Loucy (cell line): Measurements from ENCODE around the gene SFXN5.

Source experiments
- H2AFZ ChIP-seq: fragments of 200-600 bp; sonication (generic); 2 replicates; pipeline ENCODE4 v1.6.0; 2016; ENCODE audit warnings: antibody characterized with exemption, mild to moderate bottlenecking, low read length, moderate library complexity
- H3F3A ChIP-seq: fragments of 200-600 bp; 2 replicates; pipeline ENCODE4 v1.6.0; 2016; ENCODE audit warnings: antibody characterized with exemption, low read depth, mild to moderate bottlenecking
- H3K27me3 ChIP-seq: fragments of 200-600 bp; sonication (generic); 2 replicates; pipeline ENCODE4 v1.6.1; 2014; ENCODE audit warnings: low read length, mild to moderate bottlenecking; ENCODE audit not compliant: insufficient read depth, poor library complexity, severe bottlenecking
- H3K36me3 ChIP-seq: fragments of 200-600 bp; sonication (generic); 2 replicates; pipeline ENCODE4 v1.6.1; 2016; ENCODE audit warnings: low read length; ENCODE audit not compliant: insufficient read depth
- H3K4me1 ChIP-seq: fragments of 200-600 bp; sonication (generic); 2 replicates; pipeline ENCODE4 v1.5.1; 2014; ENCODE audit warnings: low read length, mild to moderate bottlenecking; ENCODE audit not compliant: insufficient read depth, poor library complexity, severe bottlenecking
- H3K4me2 ChIP-seq: fragments of 200-600 bp; sonication (generic); 2 replicates; pipeline ENCODE4 v1.6.0; 2014; ENCODE audit warnings: antibody characterized with exemption, low read length, low read depth, mild to moderate bottlenecking; ENCODE audit not compliant: poor library complexity, severe bottlenecking
- H3K4me3 ChIP-seq: fragments of 200-600 bp; sonication (generic); 2 replicates; pipeline ENCODE4 v1.5.1; 2014; ENCODE audit warnings: low read length, mild to moderate bottlenecking, mixed read lengths; ENCODE audit not compliant: poor library complexity, severe bottlenecking
- H3K79me2 ChIP-seq: fragments of 200-600 bp; sonication (generic); 2 replicates; pipeline ENCODE4 v1.6.1; 2014; ENCODE audit warnings: low read length; ENCODE audit not compliant: insufficient read depth
- H3K9ac ChIP-seq: fragments of 200-600 bp; sonication (generic); 2 replicates; pipeline ENCODE4 v1.6.0; 2014; ENCODE audit warnings: mild to moderate bottlenecking, low read depth, low read length, moderate library complexity; ENCODE audit not compliant: poor library complexity, severe bottlenecking
- H3K9me2 ChIP-seq: fragments of 200-600 bp; sonication (generic); replicated peaks from 2 replicates; pipeline ENCODE4 v1.6.1; 2016; ENCODE audit warnings: low read depth, low read length, mixed read lengths
- H3K9me3 ChIP-seq: fragments of 200-600 bp; sonication (generic); 2 replicates; pipeline ENCODE4 v1.6.1; 2014; ENCODE audit warnings: mild to moderate bottlenecking, antibody characterized with exemption, low read length, low read depth; ENCODE audit not compliant: insufficient read depth
- H4K20me1 ChIP-seq: fragments of 200-600 bp; sonication (generic); 2 replicates; pipeline ENCODE4 v1.6.0; 2014; ENCODE audit warnings: antibody characterized with exemption, low read length, mild to moderate bottlenecking; ENCODE audit not compliant: insufficient read depth, poor library complexity, severe bottlenecking
- EZH2phosphoT487 ChIP-seq: fragments of 200-600 bp; IDR thresholded peaks from 2 replicates; pipeline ENCODE4 v1.6.1; 2018; ENCODE audit warnings: antibody characterized with exemption, mild to moderate bottlenecking, moderate library complexity, borderline replicate concordance
- TF ChIP-seq, protein P1 (sequence below): fragments of 200-600 bp; sonication (generic); conservative IDR thresholded peaks from 2 replicates; pipeline ENCODE4 v1.5.1; 2014; ENCODE audit warnings: mild to moderate bottlenecking, antibody characterized with exemption, low read length

The SFXN5 gene

GRCh38 chr2:73035899-73036711 lies 35.4 kb downstream of the SFXN5 start:
- no peak overlapping the region for H2AFZ ChIP-seq
- H3K36me3 ChIP-seq, result peaks cover 15% of the 10 kb centered on the region; the same call in 1 of the 2 replicates

GRCh38 chr2:73034661-73035375 lies 36.7 kb downstream of the SFXN5 start:
- TF ChIP-seq, protein P1, sequence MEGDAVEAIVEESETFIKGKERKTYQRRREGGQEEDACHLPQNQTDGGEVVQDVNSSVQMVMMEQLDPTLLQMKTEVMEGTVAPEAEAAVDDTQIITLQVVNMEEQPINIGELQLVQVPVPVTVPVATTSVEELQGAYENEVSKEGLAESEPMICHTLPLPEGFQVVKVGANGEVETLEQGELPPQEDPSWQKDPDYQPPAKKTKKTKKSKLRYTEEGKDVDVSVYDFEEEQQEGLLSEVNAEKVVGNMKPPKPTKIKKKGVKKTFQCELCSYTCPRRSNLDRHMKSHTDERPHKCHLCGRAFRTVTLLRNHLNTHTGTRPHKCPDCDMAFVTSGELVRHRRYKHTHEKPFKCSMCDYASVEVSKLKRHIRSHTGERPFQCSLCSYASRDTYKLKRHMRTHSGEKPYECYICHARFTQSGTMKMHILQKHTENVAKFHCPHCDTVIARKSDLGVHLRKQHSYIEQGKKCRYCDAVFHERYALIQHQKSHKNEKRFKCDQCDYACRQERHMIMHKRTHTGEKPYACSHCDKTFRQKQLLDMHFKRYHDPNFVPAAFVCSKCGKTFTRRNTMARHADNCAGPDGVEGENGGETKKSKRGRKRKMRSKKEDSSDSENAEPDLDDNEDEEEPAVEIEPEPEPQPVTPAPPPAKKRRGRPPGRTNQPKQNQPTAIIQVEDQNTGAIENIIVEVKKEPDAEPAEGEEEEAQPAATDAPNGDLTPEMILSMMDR, result no peak
- no peak for TF ChIP-seq EZH2phosphoT487
- H4K20me1 ChIP-seq, result no peaks in the 10 kb centered on the region
- H3K9ac ChIP-seq, result no peak overlapping the region
- H3K27me3 ChIP-seq, result no peaks in the 10 kb centered on the region
- H3K79me2 ChIP-seq, result no peaks in the 10 kb centered on the region
- no peaks in the 10 kb centered on the region for H3F3A ChIP-seq
- no peaks in the 10 kb centered on the region for H3K9me2 ChIP-seq
- no peak overlapping the region for H3K4me3 ChIP-seq
- H3K36me3 ChIP-seq, result peaks cover 7% of the 10 kb centered on the region; the same call in 1 of the 2 replicates
- H2AFZ ChIP-seq, result no peak overlapping the region
- H3K9me3 ChIP-seq, result no peaks in the 10 kb centered on the region
- no peak overlapping the region for H3K4me2 ChIP-seq
- no peaks in the 10 kb centered on the region for H3K4me1 ChIP-seq

More at GRCh38 chr2:73035899-73036711, 35.4 kb downstream of the SFXN5 start:
- no peaks in the 10 kb centered on the region for H3F3A ChIP-seq
- no peaks in the 10 kb centered on the region for H4K20me1 ChIP-seq
- H3K4me2 ChIP-seq, result no peak overlapping the region
- H3K9me2 ChIP-seq, result no peaks in the 10 kb centered on the region
- no peaks in the 10 kb centered on the region for H3K4me1 ChIP-seq
- H3K27me3 ChIP-seq, result no peaks in the 10 kb centered on the region
- TF ChIP-seq EZH2phosphoT487, result no peak
- TF ChIP-seq, protein P1, result peak; percentile 42
- no peak overlapping the region for H3K4me3 ChIP-seq
- H3K9me3 ChIP-seq, result no peaks in the 10 kb centered on the region
- no peak overlapping the region for H3K9ac ChIP-seq
- H3K79me2 ChIP-seq, result no peaks in the 10 kb centered on the region

DNA sequence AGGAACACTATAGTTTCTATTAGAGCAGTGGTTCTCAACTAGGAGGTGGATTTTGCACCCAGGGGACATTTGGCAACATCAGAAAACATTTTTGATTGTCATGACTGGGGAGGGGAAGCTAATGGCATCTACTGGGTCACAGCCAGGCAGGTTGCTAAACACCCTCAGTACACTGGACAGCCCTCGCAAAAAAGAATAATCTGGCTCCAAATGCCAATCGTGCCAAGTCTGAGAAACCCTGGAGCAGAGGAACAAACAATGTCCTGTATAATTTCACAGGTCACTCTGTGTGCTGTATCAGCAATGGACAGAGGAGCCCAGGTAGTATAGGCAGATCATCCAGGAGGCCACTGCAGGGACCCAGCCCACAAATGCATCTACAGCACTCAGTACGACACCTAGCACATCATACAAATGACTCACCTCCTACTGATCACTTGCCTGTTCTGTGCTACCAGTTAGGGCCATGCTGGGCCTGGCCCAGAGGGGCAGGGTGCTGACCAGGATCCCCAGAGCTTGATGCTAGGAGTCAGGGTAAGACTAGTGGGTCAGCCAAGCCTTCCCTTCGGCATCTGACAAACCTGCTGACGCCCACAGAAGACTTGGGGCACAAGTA lies 37.6 kb downstream of the SFXN5 start:
- no peaks in the 10 kb centered on the region for H3K4me1 ChIP-seq
- H3K9me2 ChIP-seq, result no peaks in the 10 kb centered on the region
- no peaks in the 10 kb centered on the region for H3K9me3 ChIP-seq
- H3K9ac ChIP-seq, result no peak overlapping the region
- peaks cover 7% of the 10 kb centered on the region; the same call in 1 of the 2 replicates for H3K36me3 ChIP-seq
- TF ChIP-seq, protein P1, result no peak
- TF ChIP-seq EZH2phosphoT487, result no peak
- no peak overlapping the region for H3K4me2 ChIP-seq
- H2AFZ ChIP-seq, result no peak overlapping the region
- H3K4me3 ChIP-seq, result no peak overlapping the region
- H3K79me2 ChIP-seq, result no peaks in the 10 kb centered on the region
- H4K20me1 ChIP-seq, result no peaks in the 10 kb centered on the region
- H3K27me3 ChIP-seq, result no peaks in the 10 kb centered on the region
- H3F3A ChIP-seq, result no peaks in the 10 kb centered on the region
